ENCODE data around the gene TPD52L2. TPM values are rescaled to one million over a fixed set of nuclear protein-coding genes. Genes with fewer than 3 reads are reported as not detected.
"Not testable (repeated sequence)": the region's sequence is repeated elsewhere in the genome, so short reads cannot be mapped to it uniquely, and the experiment has no call there.

TPD52L2 gene
- total RNA-seq, 1 experiment from 2014 or later: 293 TPM

DNA sequence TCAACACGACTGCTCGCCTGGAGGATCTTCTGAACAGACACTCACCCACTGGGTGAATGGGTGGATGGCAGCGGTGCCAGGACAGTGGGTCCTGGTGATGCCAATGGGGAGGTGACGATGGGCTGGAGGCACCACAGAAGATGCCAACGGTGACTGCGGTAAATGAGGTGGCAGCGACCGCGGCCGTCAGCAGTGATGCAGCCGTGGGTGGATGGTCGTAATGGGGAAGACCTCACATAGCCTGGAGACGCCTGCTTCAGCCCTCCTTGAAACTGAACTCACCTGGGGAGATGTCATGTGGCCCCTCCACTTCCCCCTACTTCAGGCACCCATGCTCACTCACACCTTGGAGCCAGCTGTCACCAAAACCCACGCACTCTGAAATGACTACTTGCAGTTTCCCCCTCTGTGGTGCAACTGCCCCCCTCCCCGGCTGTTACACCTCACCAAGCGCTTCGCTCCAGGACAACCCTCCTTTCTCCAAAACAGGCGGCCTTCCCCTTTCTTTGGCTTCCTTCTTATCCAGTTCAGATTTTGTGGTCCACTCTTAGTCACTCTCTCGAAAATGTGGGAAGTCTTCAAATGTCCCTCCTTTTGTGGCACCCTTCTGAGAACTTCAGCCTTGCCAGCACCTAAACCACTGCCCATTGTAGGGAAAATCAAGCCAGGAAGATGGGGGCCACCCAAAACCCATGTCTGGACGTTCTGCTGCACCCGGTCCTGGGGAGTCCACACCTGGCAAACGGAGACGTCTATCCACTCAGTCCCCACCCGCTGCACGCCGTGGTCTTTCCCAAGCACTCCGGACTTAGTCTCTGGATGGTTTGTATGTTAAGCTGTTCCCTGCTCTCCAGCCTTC, 14.2 kb upstream of the TPD52L2 start:
- H3K27ac Mint-ChIP-seq (ENCODE audit: unreplicated experiment): no peak overlapping the region
- DNase-seq: no peak
- Histone ChIP-seq H3K36me3 (ENCODE audit: control insufficient read depth, insufficient read depth, low read length) (no peaks in the 10 kb centered on the region), H3K4me1 (peaks cover 39% of the 10 kb centered on the region), H3K4me3 (ENCODE audit: low read depth, low read length) (no peak overlapping the region), H3K9me3 (no peaks in the 10 kb centered on the region), H3K27me3 (replicated peaks; ENCODE audit: control insufficient read depth, insufficient read depth, low read length) (no peaks in the 10 kb centered on the region)
- ChIA-PET POLR2A (interaction anchor here (0.6 kb wide), 1 partner anchor 32 kb away, joined by 4 read pairs; no protein-coding TSS in a partner anchor), CTCF (interaction anchor here (0.7 to 1.3 kb wide), 2 partner anchors 14 to 804 kb away, joined by 3 read pairs; partner anchors contain the start of gene TPD52L2)
- H3K9me3 Mint-ChIP-seq (ENCODE audit: unreplicated experiment): no peaks in the 10 kb centered on the region
- H3K4me1 Mint-ChIP-seq (ENCODE audit: low read depth, unreplicated experiment): no peaks in the 10 kb centered on the region
- no peak overlapping the region for H3K4me3 Mint-ChIP-seq (ENCODE audit: unreplicated experiment)
- TF ChIP-seq, protein P1, sequence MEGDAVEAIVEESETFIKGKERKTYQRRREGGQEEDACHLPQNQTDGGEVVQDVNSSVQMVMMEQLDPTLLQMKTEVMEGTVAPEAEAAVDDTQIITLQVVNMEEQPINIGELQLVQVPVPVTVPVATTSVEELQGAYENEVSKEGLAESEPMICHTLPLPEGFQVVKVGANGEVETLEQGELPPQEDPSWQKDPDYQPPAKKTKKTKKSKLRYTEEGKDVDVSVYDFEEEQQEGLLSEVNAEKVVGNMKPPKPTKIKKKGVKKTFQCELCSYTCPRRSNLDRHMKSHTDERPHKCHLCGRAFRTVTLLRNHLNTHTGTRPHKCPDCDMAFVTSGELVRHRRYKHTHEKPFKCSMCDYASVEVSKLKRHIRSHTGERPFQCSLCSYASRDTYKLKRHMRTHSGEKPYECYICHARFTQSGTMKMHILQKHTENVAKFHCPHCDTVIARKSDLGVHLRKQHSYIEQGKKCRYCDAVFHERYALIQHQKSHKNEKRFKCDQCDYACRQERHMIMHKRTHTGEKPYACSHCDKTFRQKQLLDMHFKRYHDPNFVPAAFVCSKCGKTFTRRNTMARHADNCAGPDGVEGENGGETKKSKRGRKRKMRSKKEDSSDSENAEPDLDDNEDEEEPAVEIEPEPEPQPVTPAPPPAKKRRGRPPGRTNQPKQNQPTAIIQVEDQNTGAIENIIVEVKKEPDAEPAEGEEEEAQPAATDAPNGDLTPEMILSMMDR (IDR thresholded peaks at IDR 0.05; ENCODE audit: insufficient read depth in 1 of 2, low read depth in 1 of 2, low read length in 1 of 2, severe bottlenecking in 1 of 2, unreplicated experiment in 1 of 2): no peak
- BruUV-seq (replicated peaks): no TSS peak
- intact Hi-C loops (cut with micrococcal nuclease; ENCODE audit: unreplicated experiment): no loop called here
- H3K27me3 Mint-ChIP-seq (ENCODE audit: insufficient read depth, unreplicated experiment): no peaks in the 10 kb centered on the region
- peaks cover 36% of the 10 kb centered on the region for H3K36me3 Mint-ChIP-seq (ENCODE audit: insufficient read depth, unreplicated experiment)

DNA sequence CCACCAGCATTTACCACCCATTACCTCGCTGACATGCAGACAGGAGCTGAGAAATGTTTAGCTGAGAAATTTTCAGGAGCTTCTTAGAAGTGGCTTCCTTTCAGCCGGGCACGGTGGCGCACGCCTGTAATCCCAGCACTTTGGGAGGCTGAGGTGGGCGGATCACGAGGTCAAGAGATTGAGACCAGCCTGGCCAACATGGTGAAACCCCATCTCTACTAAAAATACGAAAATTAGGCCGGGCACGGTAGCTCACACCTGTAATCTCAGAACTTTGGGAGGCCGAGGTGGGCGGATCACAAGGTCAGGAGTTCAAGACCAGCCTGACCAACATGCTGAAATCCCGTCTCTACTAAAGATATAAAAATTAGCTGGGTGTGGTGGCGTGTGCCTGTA, 13.5 kb upstream of the TPD52L2 start:
- H3K4me3 ChIP-seq (ENCODE audit: low read depth, low read length); H3K27me3 ChIP-seq (replicated peaks; ENCODE audit: control insufficient read depth, insufficient read depth, low read length); H3K4me3 Mint-ChIP-seq (ENCODE audit: unreplicated experiment); H3K9me3 ChIP-seq; H3K27me3 Mint-ChIP-seq (ENCODE audit: insufficient read depth, unreplicated experiment); H3K4me1 Mint-ChIP-seq (ENCODE audit: low read depth, unreplicated experiment); H3K9me3 Mint-ChIP-seq (ENCODE audit: unreplicated experiment); DNase-seq; BruUV-seq (replicated peaks); intact Hi-C loops (cut with micrococcal nuclease; ENCODE audit: unreplicated experiment); H3K27ac Mint-ChIP-seq (ENCODE audit: unreplicated experiment); H3K36me3 ChIP-seq (ENCODE audit: control insufficient read depth, insufficient read depth, low read length): not testable (repeated sequence)
- ChIA-PET CTCF (interaction anchor here (0.7 to 1.3 kb wide), 3 partner anchors 13 to 805 kb away, joined by 3 read pairs; partner anchors contain the start of gene TPD52L2), POLR2A (interaction anchor here (0.6 to 1.1 kb wide), 2 partner anchors 14 to 33 kb away, joined by 3 to 4 read pairs; partner anchors contain the start of gene TPD52L2)
- H3K4me1 ChIP-seq: peaks cover 33% of the 10 kb centered on the region
- H3K36me3 Mint-ChIP-seq (ENCODE audit: insufficient read depth, unreplicated experiment): peaks cover 43% of the 10 kb centered on the region

DNA sequence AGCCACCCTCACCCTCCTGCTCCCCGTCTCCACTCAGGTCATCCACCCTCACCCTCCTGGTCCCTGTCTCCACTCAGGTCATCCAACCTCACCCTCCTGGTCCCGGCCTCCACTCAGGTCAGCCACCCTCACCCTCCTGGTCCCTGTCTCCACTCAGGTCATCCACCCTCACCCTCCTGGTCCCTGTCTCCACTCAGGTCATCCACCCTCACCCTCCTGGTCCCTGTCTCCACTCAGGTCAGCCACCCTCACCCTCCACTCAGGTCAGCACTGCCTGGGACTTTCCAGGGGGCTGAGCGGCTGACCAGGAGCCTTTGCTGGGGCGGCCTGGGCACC, 11.4 kb upstream of the TPD52L2 start:
- H3K27me3 ChIP-seq (replicated peaks; ENCODE audit: control insufficient read depth, insufficient read depth, low read length); DNase-seq; H3K4me1 Mint-ChIP-seq (ENCODE audit: low read depth, unreplicated experiment); intact Hi-C loops (cut with micrococcal nuclease; ENCODE audit: unreplicated experiment); CTCF ChIA-PET; H3K27ac Mint-ChIP-seq (ENCODE audit: unreplicated experiment); H3K9me3 Mint-ChIP-seq (ENCODE audit: unreplicated experiment); H3K4me3 Mint-ChIP-seq (ENCODE audit: unreplicated experiment); H3K36me3 ChIP-seq (ENCODE audit: control insufficient read depth, insufficient read depth, low read length); BruUV-seq (replicated peaks); H3K27me3 Mint-ChIP-seq (ENCODE audit: insufficient read depth, unreplicated experiment); POLR2A ChIA-PET; H3K4me3 ChIP-seq (ENCODE audit: low read depth, low read length); H3K9me3 ChIP-seq: not testable (repeated sequence)
- peaks cover 18% of the 10 kb centered on the region; the same call in 1 of the 2 replicates for H3K4me1 ChIP-seq
- H3K36me3 Mint-ChIP-seq (ENCODE audit: insufficient read depth, unreplicated experiment): peaks cover 63% of the 10 kb centered on the region

DNA sequence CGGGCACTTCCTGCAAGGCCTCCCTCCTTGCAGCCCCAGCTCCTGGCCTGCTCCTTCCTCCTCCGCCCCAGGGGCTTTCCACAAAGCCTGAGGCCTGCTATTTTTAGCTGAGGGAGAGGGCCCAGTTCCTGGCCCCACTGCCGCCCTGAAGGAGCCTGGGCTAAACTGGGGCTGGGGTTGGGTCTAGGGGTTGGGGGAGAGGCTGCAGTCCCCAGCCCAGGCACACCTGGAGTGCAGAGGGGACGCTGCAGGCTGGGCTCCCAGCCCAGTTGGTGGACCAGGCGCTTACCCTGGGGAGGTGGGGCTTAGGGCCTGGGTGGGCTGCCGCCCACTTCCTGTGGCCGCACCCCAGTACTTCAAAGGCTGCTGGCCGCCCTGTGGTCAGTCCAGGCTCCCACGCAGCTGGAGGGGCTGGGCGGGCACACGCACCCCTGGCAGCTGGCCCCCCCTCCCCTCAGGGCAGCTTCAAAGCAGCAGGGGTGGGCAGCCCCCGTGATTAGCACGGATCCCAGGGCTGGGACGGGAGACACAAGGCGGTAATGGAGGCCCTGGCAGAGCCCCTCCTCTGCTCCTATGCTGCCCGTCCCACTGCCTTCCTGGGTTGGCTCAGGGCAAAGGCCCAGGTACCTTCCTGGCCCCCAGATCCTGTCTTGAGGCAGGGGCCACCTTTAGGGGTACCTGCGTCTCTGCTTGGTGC, 10.9 kb upstream of the TPD52L2 start:
- Histone ChIP-seq H3K36me3 (ENCODE audit: control insufficient read depth, insufficient read depth, low read length) (no peaks in the 10 kb centered on the region), H3K4me3 (ENCODE audit: low read depth, low read length) (no peak overlapping the region), H3K9me3 (no peaks in the 10 kb centered on the region), H3K27me3 (replicated peaks; ENCODE audit: control insufficient read depth, insufficient read depth, low read length) (no peaks in the 10 kb centered on the region), H3K4me1 (peaks cover 23% of the 10 kb centered on the region; the same call in 1 of the 2 replicates)
- Mint-ChIP-seq H3K9me3 (ENCODE audit: unreplicated experiment) (no peaks in the 10 kb centered on the region), H3K4me3 (ENCODE audit: unreplicated experiment) (no peak overlapping the region), H3K27me3 (ENCODE audit: insufficient read depth, unreplicated experiment) (no peaks in the 10 kb centered on the region), H3K27ac (ENCODE audit: unreplicated experiment) (no peak overlapping the region), H3K4me1 (ENCODE audit: low read depth, unreplicated experiment) (peaks cover 4% of the 10 kb centered on the region), H3K36me3 (ENCODE audit: insufficient read depth, unreplicated experiment) (peaks cover 69% of the 10 kb centered on the region)
- ChIA-PET POLR2A (interaction anchor here (2.4 kb wide), 1 partner anchor 11 kb away, joined by 13 read pairs; the partner anchor contains the start of gene TPD52L2), CTCF (no interaction called here)
- BruUV-seq (replicated peaks): no TSS peak
- TF ChIP-seq, protein P1 (IDR thresholded peaks at IDR 0.05; ENCODE audit: insufficient read depth in 1 of 2, low read depth in 1 of 2, low read length in 1 of 2, severe bottlenecking in 1 of 2, unreplicated experiment in 1 of 2): no peak
- no peak for DNase-seq
- intact Hi-C loops (cut with micrococcal nuclease; ENCODE audit: unreplicated experiment): no loop called here
